Right hindlimb (tissue), 1 donor: ENCODE measurements around the gene SMAGP.
"Not testable (repeated sequence)": the region's sequence is repeated elsewhere in the genome, so short reads cannot be mapped to it uniquely, and the experiment has no call there.

Source experiments
- DNase-seq: peaks from one replicate; pipeline ENCODE4 v3.0.0-alpha.2; 2018

The SMAGP gene

DNA sequence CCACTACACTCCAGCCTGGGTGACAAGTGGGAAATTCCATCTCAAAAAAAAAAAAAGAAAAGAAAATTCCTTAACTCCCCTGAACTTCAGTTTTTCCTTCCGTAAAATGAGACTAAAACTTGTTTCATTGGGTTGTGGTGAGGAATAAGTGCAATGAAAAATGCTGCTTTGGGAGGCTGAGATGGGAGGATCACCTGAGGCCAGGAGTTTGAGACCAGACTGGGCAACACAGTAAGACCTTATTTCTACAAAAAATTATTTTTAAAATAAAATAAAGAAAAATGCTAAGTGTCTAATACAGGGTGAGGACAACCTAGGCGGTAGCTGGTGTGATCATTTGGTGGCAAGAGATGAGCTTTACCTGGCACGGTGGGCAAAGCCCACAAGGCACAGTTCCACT lies 6.9 kb downstream of the SMAGP start:
- no peak for DNase-seq

DNA sequence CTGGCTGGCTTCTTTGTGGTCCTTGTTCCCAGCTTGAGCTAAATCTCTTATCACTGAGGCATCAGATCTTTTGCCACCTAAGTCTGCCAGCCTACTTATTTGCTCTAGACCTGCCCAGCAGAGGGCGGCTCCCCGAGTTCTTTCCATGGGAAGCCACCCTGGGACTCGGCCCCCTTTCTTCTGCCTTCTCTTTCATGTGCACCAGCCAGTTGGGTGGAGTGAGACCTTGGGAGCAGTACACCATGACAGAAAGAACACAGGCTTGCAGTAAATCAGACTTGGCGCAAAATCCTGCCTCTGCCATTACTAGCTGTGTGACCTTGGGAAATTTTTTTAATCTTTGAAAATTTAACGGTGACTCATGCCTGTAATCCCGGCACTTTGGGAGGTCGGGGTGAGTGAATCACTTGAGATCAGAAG lies 7.4 kb downstream of the SMAGP start:
- no peak for DNase-seq

DNA sequence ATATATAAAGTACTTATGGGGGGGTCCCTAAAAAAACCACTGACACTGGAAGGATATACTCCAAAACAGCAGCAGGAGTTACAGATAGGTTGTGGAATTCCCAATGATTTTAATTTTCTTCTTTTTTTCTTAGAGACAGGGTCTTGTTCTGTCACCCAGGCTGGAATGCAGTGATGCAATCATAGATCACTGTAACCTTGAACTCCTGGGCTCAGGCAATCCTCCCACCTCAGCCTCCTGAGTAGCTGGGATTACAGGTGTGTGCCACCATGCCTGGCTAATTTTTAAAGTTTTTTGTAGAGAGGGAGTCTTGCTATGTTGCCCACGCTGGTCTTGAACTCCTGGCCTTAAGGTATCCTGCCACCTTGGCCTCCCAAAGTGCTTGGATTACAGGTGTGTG lies 10.6 kb downstream of the SMAGP start:
- not testable (repeated sequence) for DNase-seq

DNA sequence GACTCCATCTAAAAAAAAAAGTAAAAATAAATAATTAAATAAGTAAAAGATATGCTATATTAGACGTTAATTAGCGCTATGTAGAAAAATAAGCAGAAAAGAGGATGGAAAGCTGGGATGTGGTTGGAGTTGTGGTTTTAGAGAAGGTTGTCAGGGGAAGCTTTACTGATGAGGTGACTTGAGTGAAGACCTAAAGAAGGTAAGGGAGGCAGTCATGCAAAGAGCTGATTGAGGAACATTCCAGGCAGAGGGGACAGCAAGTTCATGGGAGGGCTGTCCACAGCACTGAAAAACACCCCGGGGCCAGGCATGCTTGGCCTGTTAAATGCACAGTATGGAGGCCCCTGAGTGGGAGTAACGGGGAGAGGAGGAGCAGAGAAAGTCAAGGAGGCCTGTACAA lies 15.7 kb downstream of the SMAGP start:
- no peak for DNase-seq

DNA sequence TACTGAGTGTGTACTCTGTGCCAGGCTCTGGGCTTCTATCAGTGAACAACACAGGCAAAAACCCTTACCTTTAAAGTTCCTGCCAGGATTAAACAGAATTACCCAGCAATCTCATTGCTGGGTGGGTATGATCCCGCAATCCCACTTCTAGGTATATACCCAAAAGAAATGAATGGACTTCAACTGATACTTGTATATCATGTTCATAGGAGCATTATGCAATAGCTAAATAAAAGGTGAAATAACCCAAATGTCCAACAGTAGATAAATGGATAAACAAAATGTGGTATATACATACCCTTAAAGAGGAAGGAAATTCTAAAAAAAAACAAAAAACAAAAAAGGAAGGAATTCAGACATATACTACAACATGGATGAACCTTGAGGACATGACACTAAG lies 16.9 kb downstream of the SMAGP start:
- DNase-seq = no peak

DNA sequence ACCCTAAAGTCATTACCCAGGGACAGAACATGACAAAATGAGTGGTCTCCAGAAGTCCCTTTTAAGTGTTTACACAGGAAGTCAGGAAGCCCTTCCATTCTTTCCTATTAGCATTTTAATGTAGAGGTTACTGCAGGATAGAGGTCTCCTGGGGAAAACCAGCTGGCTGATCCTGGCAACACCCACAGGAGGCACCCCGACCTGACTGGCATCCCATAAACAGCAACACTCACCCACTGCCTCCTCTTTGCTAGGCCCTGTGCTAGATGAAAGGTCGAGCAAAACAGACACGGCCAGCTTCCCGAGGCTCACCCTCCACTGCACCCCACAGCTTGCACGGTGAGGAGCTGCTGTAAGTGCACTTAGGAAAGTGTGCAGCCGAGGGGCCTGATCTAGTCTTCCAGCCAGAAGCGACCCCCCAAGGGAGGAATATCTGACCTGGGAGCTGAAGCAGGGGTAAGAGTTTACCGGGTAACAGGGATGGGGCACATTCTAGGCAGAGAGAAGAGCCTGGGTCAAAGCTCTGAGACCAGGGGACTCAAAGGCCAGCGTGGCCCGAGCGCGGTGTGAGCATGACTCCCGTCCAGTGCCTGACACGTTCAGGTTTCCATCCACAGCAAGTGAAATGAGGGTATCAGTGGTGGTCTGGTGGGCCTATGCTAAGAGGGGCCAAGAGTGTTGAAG lies 22.6 kb downstream of the SMAGP start:
- no peak for DNase-seq

DNA sequence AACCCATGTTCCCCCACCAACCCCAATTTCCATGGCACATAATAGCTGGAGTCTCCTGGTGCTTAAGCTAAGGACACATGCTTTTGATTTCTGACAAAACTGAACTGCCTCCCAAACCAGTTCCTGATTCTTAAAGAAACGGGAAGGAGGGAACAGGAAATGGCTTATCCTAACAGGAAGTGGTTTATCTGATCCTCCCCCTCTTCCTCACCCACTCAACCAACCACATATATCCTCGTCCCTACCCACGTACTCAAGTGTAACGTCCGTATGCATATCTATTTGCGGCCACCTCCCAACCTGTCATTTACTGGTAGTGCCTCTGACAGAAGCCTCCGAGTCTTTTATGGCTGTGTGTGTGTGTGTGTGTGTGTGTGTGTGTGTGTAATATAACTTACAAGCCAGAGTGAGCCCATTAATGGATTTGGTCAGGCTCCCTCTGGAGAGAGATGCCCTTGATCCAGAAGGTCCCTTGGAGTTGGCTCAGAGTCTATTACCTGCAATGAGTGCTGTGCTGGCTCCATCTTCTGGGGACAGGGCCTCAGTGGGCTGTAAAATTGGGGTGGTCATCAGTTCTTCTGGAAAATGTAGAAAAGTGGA lies 23.9 kb downstream of the SMAGP start:
- DNase-seq = peak; percentile 37

DNA sequence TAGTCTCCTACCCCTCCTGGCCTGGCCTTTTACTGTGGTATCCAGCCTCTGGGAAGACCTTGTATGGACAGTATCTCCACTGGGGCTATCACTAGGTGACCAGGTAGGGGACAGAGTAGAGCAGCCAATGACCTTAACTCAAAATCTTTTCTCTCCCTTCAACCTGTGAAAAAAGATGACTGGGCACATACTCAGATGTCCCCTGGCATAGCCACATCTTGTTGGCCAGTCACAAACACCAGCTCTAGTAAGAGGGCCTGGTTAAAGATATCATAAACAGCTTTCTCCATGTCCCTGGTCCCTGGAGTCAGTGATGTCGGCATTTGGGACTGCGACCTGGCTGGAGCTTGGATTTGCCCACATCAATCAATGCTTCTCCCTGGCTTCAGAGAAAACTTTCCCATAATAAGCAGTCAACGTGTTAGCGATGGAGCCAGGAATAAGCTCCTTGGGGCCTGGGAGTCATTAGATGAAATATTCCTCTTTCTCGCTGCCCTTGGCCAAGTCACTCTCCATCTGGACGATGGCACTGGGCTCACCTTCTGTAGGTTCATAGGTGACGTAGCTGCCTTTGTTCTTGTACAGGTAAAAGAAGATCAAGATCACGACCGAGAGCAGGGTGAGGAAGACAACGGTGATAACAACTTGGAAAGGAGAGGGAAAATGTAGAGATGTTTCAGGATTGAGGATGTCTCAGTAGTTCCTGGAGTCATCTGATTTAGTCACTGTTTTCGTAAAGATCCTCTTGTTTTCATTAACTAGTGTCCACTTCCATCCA lies 24.6 kb downstream of the SMAGP start:
- no peak for DNase-seq

DNA sequence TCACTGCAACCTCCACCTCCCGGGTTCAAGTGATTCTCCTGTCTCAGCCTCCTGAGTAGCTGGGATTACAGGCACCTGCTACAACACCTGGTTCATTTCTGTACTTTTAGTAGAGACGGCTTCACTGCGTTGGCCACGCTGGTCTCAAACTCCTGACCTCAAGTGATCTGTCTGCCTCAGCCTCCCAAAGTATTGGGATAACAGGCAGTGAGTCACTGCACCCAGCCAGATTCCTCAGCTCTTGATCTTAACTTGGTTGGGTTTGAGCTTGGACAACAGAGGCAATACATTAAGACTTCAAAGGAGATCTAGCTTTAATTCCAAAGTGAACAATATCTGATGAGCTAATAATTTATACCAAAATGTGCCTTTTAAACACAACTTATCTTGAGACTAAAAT lies 25.9 kb downstream of the SMAGP start:
- DNase-seq = no peak

DNA sequence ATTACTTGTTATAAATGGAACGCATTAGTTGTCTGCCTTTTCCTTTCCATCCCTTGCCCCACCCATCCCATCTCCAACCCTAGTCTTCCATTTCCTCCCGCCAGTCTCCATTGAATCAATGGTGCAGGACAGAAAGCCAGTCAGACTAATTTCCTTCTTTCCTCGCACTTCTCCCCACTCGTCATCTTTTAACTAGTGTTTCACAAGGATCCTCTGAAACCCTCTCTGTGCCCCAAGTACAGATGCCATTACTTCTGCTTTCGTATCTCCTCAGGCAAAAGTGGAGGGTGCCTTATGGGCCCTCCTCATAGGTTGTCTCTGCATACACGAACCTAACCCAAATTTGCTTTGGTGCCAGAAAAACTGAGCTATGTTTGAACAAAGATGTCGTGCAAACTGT lies 27.3 kb downstream of the SMAGP start:
- DNase-seq = no peak

DNA sequence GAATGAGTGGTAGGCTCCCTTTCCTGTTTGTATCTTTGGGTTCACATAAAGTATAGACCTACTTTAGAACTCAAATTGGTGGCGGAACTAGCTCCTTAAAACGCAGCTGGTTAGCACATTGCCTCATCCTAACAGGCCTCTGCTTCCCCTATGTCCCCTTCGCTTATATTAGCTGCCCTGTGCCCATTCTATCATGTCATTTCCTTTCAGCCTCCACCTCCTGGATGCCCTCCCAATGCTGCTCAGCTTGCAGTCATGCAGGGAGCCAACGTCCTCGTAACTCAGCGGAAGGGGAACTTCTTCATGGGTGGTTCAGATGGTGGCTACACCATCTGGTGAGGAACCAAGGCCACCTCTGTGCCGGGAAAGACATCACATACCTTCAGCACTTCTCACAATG lies 28.1 kb downstream of the SMAGP start:
- DNase-seq = no peak

DNA sequence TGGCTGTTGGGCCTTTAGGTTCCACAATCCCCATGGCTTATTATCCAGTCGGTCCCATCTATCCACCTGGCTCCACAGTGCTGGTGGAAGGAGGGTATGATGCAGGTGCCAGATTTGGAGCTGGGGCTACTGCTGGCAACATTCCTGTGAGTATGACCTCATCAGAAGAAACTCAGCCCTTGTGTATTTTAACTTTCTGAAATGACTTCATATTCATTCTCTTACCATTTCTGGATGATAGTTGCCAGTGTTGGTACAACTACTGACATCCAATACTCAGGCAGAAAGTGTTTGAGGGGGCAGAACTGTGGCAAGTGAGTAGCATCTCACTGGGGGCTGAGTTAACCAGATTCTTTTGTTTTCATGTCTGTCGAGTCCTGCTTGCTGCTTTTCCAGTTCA lies 29.2 kb downstream of the SMAGP start:
- DNase-seq = no peak

DNA sequence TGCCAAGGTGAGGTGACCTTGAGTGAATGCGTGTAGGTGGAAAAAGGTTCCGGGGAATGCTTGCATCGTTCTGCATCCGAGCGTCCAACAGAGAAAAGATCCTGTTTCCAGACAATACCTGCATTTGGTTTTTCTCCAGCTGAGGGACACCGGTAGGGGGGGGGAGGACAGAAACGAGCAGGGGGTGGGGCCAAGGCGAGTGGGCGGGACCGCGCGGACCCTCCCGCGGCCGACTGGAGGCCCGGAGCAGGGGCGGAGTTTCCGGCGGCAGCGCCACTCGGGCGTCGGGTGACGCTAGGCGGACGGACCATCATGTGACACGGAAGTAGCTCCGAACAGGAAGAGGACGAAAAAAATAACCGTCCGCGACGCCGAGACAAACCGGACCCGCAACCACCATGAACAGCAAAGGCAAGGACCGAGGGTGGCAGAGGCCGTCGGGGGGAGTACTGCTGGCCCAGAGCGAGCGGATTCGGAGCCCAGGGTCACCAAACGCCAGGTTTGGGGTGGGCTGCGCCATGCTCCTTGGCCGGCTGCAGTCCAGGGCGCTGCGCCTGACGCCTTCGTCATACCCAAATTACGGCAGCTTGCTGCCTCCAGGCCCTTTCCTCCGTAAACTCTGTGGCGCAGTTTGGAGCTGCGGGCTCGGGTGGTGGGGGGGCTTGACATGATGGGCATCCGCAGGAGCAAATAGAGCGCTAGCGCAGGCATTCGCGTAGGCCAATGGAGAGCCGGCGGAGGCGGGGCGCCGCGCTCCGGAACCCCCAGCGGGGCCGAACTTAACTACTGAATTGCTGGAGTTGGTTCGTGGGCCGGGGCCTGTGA lies 31.5 kb downstream of the SMAGP start, which contains the start of gene DAZAP2:
TSS of gene DAZAP2 (plus strand) at position 317 of the 825 bp plus-strand sequence. CDS start at position 399, 82 bp downstream.
- peak; percentile 97 for DNase-seq

DNA sequence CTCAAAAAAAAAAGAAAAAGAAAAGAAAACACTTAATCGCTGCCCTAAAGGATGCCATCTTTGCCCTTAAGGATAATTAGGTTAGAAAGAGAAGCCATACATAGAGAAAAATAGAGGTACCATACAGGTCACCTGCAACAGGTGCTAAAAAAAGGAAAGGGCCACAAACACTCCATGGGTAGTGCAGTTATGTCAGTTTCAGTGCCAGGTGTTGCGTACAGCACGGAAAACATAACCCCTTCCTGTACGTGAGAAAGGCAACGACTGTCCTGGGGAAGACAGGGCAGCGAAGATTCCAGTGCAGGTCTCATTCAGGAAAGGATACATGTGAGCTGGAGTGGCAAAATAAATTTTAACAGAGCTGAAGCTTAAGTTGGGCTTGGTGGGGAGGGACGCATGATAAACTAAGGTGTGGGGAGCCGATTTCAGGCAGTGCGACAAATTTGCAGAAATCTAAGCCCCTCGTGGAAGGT lies 32.1 kb downstream of the SMAGP start:
- DNase-seq = peak; percentile 27

DNA sequence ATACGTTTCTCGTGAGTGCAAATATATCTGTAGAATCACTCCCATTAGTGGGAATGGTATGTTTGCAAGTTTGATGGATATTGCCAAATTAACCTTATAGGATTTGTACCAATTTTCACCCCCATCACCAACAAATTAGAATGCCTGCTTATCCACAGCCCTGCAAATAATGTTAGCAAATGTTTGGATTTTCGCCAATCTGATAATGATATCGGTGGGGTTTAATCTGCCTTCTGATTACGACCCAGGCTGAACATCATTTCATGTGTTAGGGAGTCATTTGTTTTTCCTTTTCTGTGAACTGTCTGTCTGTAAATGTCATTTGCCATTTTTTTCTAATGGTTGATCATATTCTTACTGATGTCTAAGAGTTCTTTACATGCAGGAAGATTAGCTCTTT lies 35.7 kb downstream of the SMAGP start:
- no peak for DNase-seq

DNA sequence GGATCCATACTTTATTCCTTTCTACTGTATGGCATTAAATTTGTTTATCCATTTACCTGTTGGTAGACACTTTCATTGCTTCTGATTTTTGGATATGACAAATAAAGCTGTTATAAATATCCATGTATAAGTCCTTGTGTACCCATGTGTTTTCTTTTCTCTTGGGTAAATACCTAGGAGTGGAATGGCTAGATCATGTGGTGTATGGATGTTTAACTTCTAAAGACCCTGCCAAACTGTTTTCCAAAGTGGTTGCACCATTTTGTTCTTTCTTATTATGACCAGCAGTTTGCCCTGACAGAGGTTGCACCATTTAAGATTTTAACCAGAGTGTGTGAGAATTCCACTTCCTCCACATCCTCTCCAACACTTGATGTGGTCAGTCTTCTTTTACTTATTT lies 37.6 kb downstream of the SMAGP start:
- no peak for DNase-seq

DNA sequence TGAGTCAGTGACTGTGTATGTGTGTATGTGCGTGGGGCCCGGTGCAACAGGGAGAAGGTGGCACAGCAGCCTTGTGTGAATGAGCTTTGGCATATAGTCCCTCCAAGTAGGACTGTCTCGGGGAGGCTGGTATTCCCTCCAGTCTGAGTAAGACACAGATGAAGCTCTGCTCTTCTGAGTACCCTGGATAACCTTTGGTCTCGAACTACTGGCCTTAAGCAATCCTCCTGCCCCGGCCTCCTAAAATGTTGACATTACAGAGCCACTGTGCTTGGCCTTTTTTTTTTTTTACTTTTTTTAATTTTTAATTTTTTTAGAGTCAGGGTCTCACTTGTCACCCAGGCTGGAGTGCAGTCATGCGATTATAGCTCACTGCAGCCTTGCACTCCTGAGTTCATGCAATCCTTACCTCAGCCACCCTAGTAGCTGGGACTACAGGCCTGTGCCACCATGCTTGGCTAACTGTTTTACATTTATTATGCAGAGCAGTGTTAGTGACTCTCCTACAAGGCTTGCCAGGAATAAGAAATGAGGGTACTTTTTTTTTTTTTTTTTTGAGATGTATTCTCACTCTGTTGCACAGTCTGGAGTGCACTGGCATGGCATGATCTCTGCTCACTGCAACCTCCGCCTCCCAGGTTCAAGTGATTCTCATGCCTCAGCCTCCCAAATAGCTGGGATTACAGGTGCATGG lies 41.0 kb downstream of the SMAGP start:
- DNase-seq = no peak

DNA sequence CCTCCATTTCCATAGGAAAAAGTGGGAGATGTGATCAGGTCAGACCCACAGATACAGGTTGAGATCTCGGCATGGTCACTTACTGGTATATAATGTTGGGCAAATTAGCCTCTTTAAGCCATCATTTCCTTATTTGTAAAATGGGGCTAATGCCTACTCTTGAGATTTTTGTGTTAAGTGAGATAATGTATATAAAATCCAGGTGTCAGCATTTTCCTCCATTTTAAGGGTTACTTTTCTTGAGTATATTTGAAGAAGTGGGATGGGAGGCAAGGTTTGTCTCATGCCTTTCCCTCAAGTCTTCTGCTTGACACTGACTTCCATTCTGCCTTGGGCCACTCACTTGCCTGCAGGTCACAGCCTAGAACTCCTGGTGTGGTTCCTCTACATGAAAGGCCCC lies 42.3 kb downstream of the SMAGP start:
- DNase-seq = no peak

DNA sequence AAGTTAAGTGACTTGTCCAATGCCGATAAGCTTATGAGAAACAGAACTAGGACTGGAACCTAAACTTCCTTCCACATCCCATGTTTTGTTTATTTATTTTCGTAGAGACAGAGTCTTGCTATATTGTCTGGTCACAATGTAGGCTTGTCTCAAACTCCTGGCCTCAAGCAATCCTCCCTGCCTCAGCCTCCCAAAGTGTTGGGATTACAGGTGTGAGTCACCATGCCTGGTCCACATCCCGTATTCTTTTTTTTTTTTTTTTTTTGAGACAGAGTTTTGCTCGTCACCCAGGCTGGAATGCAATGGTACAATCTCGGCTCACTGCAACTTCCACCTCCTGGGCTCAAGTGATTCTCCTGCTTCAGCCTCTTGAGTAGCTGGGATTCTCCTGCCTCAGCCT lies 43.1 kb downstream of the SMAGP start:
- not testable (repeated sequence) for DNase-seq

DNA sequence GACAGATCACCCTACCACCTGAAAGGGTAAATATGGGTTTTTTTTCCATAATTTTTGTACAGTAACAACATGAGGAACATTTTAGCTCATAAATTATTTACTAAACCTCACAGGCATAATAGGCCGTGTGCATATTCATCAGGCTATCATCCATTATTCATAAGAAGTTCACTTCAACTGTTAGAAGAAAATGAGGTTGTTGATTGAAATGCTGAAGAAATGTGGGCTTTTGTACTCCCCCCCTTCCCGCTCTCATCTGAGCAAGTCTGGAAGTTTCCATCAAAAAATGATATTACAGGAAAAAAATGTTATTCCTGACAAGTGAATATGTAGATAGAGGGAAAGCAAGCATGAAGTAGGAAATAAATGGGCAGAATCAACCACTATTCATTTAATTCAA lies 44.4 kb downstream of the SMAGP start:
- no peak for DNase-seq

DNA sequence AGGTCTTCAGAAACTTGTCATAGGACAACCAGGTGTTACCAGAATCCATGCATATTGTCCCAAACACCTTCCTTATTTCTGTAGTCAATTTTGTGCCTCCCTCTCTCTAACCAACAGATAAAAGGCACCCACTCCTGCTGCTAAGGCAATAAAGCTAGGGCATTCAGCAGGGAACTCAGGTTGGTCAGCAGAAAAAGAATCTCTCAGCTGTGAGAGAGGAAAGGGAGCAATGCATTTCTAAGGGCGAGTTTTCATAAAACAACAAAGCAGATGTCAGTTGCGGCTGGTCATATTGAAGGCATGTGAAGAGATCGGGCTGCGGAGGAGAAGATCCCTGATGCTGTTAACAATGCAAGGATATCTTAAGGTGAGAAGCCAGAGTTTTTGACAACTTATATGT lies 45.0 kb downstream of the SMAGP start:
- no peak for DNase-seq

DNA sequence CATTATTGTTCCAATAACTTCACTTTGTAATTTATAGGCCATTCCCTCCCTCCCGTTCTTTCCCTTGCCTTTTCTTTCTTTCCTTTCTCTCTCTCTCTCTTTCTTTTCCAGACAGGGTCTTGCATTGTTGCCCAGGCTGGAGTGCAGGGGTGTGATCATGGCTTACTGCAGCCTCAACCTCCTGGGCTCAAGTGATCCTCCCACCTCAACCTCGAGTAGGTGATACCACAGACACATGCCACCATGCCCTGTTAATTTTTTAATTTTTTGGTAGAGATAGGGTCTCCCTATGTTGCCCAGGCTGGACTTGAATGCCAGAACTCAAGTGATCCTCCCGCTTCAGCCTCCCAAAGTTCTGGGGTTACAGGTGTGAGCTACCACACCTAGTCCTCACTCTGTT lies 45.6 kb downstream of the SMAGP start:
- no peak for DNase-seq
